Stimulated activated CD4-positive, alpha-beta T cell treated with anti-CD3 and anti-CD28 coated beads, Interleukin-1b, Interleukin-23, amount 100 ng/mL, for 24 hours (primary cell): ENCODE results near the gene GPR176.
A peak's percentile ranks its signal among the peaks of the same experiment; 100 is the strongest.

Experiments used
- DNase-seq, 4 experiments: peaks; one replicate each; pipeline ENCODE4 v3.0.0-alpha.2; 2020; ENCODE audit warnings: low read depth in 4 of 4, low spot score in 1 of 4

GPR176 gene

GRCh38 chr15:39785841-39786240, 134.2 kb downstream of the GPR176 start:
- no peak for DNase-seq

- DNase-seq: no peak
These were observed 134.9 kb downstream of the GPR176 start for GRCh38 chr15:39785139-39785538.

- DNase-seq: no peak
These were observed 135.4 kb downstream of the GPR176 start for GRCh38 chr15:39784638-39785037.

- no peak for DNase-seq
These were observed 135.9 kb downstream of the GPR176 start for GRCh38 chr15:39784125-39784524.

GRCh38 chr15:39783244-39783820, 136.7 kb downstream of the GPR176 start:
- DNase-seq: no peak

- peak; percentile 83 to 93 (median 91) for DNase-seq
These were observed 137.5 kb downstream of the GPR176 start, which contains the start of gene FSIP1 for GRCh38 chr15:39782441-39783138. TSS of gene FSIP1 (minus strand) at chr15:39782841. CDS start at chr15:39776524, 6,317 bp downstream.

GRCh38 chr15:39781967-39782302, 138.1 kb downstream of the GPR176 start:
- no peak for DNase-seq

GRCh38 chr15:39781147-39781966, 138.7 kb downstream of the GPR176 start:
- DNase-seq: no peak

GRCh38 chr15:39778021-39778420, 142.0 kb downstream of the GPR176 start:
- no peak for DNase-seq

- no peak for DNase-seq
These were observed 142.6 kb downstream of the GPR176 start for GRCh38 chr15:39777496-39777895.

GRCh38 chr15:39776068-39776467, 144.0 kb downstream of the GPR176 start:
- no peak for DNase-seq

- DNase-seq: no peak
These were observed 145.3 kb downstream of the GPR176 start for GRCh38 chr15:39774688-39775267.

GRCh38 chr15:39770748-39771689, 149.0 kb downstream of the GPR176 start:
- no peak for DNase-seq

GRCh38 chr15:39767921-39768320, 152.1 kb downstream of the GPR176 start:
- DNase-seq: no peak

- DNase-seq: no peak
These were observed 159.1 kb downstream of the GPR176 start for GRCh38 chr15:39761006-39761405.

- no peak for DNase-seq
These were observed 163.1 kb downstream of the GPR176 start for GRCh38 chr15:39756806-39757522.

GRCh38 chr15:39752991-39753390, 167.1 kb downstream of the GPR176 start:
- no peak for DNase-seq

GRCh38 chr15:39752246-39752645, 167.8 kb downstream of the GPR176 start:
- DNase-seq: no peak
